GM21423 (cell line): ENCODE results near the gene STEAP3.

Source experiments
- ATAC-seq: cut with Tn5 transposase; IDR thresholded peaks from one replicate; pipeline ENCODE4 v1.9.1; 2021; ENCODE audit warnings: mild to moderate bottlenecking, moderate library complexity; ENCODE audit not compliant: unreplicated experiment

The STEAP3 gene

GRCh38 chr2:119245841-119246230 lies 22.2 kb downstream of the STEAP3 start:
- ATAC-seq = no peak

GRCh38 chr2:119246884-119247843 lies 23.5 kb downstream of the STEAP3 start:
- ATAC-seq = no peak

- ATAC-seq = no peak
Observed at GRCh38 chr2:119247844-119248271, 24.2 kb downstream of the STEAP3 start.

GRCh38 chr2:119248311-119248710 lies 24.7 kb downstream of the STEAP3 start:
- no peak for ATAC-seq

- ATAC-seq = no peak
Observed at GRCh38 chr2:119248751-119249150, 25.1 kb downstream of the STEAP3 start.

GRCh38 chr2:119249311-119249710 lies 25.7 kb downstream of the STEAP3 start:
- ATAC-seq = no peak

GRCh38 chr2:119249855-119250717 lies 26.5 kb downstream of the STEAP3 start:
- ATAC-seq = no peak

GRCh38 chr2:119250718-119251290 lies 27.2 kb downstream of the STEAP3 start:
- no peak for ATAC-seq

GRCh38 chr2:119251652-119252051 lies 28.0 kb downstream of the STEAP3 start:
- no peak for ATAC-seq

- no peak for ATAC-seq
Observed at GRCh38 chr2:119252186-119253113, 28.8 kb downstream of the STEAP3 start.

- ATAC-seq = no peak
Observed at GRCh38 chr2:119253114-119253702, 29.6 kb downstream of the STEAP3 start.

GRCh38 chr2:119253760-119254600 lies 30.3 kb downstream of the STEAP3 start:
- no peak for ATAC-seq

GRCh38 chr2:119254601-119255080 lies 31.0 kb downstream of the STEAP3 start:
- ATAC-seq = no peak

- no peak for ATAC-seq
Observed at GRCh38 chr2:119255760-119256581, 32.3 kb downstream of the STEAP3 start.

- no peak for ATAC-seq
Observed at GRCh38 chr2:119256582-119256921, 32.9 kb downstream of the STEAP3 start.

GRCh38 chr2:119257198-119257597 lies 33.6 kb downstream of the STEAP3 start:
- ATAC-seq = no peak

GRCh38 chr2:119259296-119259860 lies 35.7 kb downstream of the STEAP3 start:
- no peak for ATAC-seq
